ENCODE measurements around the gene ASCL5.

The ASCL5 gene

GRCh38 chr1:201153474-201154388 is 26.7 kb upstream of the ASCL5 start:
- DNase-seq (ENCODE audit: low spot score): no peak

- peak; percentile 82 for DNase-seq (ENCODE audit: low spot score)
Measured at GRCh38 chr1:201149400-201149799, 22.4 kb upstream of the ASCL5 start.

GRCh38 chr1:201147396-201148015 is 20.5 kb upstream of the ASCL5 start:
- DNase-seq (ENCODE audit: low spot score): no peak

GRCh38 chr1:201146626-201147390 is 19.8 kb upstream of the ASCL5 start:
- no peak for DNase-seq (ENCODE audit: low spot score)

- no peak for DNase-seq (ENCODE audit: low spot score)
Measured at GRCh38 chr1:201145816-201146215, 18.8 kb upstream of the ASCL5 start.

GRCh38 chr1:201145132-201145531 is 18.1 kb upstream of the ASCL5 start:
- no peak for DNase-seq (ENCODE audit: low spot score)

GRCh38 chr1:201144701-201145100 is 17.7 kb upstream of the ASCL5 start:
- DNase-seq (ENCODE audit: low spot score): no peak

GRCh38 chr1:201143726-201144635 is 17.0 kb upstream of the ASCL5 start:
- DNase-seq (ENCODE audit: low spot score): no peak

GRCh38 chr1:201142849-201143725 is 16.1 kb upstream of the ASCL5 start:
- DNase-seq (ENCODE audit: low spot score): no peak

- DNase-seq (ENCODE audit: low spot score): no peak
Measured at GRCh38 chr1:201142011-201142848, 15.2 kb upstream of the ASCL5 start.

GRCh38 chr1:201141418-201141817 is 14.4 kb upstream of the ASCL5 start:
- no peak for DNase-seq (ENCODE audit: low spot score)

GRCh38 chr1:201140941-201141260 is 13.9 kb upstream of the ASCL5 start:
- DNase-seq (ENCODE audit: low spot score): no peak

- DNase-seq (ENCODE audit: low spot score): no peak
Measured at GRCh38 chr1:201140235-201140940, 13.4 kb upstream of the ASCL5 start.

GRCh38 chr1:201139756-201140155 is 12.8 kb upstream of the ASCL5 start:
- no peak for DNase-seq (ENCODE audit: low spot score)

GRCh38 chr1:201139306-201139705 is 12.3 kb upstream of the ASCL5 start:
- DNase-seq (ENCODE audit: low spot score): no peak

- no peak for DNase-seq (ENCODE audit: low spot score)
Measured at GRCh38 chr1:201138311-201138840, 11.4 kb upstream of the ASCL5 start.

GRCh38 chr1:201137579-201138310 is 10.8 kb upstream of the ASCL5 start:
- DNase-seq (ENCODE audit: low spot score): no peak

- no peak for DNase-seq (ENCODE audit: low spot score)
Measured at GRCh38 chr1:201137024-201137392, 10.0 kb upstream of the ASCL5 start.

All from HuH-7 (cell line).